ENCODE results near the gene ZBTB26. TPM values are rescaled to one million over a fixed set of nuclear protein-coding genes. Genes with fewer than 3 reads are reported as not detected.

The ZBTB26 gene
- total RNA-seq, 4 donors from 2014 or later = 1.7 to 6.5 (median 2.9) TPM

DNA sequence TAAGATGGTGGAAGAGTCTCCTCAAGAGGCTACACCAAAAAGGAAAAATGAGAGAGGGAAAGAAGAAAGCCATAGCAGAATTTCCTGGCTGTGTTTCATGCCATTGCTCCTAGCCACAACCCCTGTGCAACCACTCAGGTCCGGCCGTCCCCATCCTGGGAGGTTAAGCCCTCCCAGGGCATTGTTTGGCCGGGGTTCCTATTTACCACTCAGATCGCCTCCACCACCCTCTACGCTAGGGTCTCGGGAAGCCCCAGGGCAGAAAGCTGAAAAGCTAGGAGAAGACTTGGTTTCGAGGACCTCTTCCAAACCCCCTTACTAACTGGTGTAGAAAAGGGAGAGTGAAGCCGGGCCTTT, 26.9 kb downstream of the ZBTB26 start:
- no peak for DNase-seq
- peaks cover 12 to 54% (median 12%) of the 10 kb centered on the region in 3 donors for H3K4me1 ChIP-seq

DNA sequence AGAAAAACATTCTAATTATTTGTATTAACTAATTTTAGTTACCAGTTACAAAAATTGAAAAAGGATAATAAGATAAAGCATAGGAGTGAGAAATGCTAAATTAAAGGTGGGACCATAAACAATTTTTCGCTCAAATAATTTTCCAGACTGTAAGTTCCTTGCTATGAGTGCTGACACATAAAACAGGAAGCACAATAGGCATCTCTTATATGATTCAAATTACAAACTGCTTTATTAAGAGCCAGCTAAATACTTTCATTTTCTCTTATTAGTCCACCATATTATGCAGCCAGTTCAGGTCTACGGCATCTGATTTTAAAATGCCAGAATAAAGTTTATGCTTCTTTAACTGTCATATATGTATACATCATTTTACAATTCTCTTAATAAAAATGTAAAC, 30.5 kb downstream of the ZBTB26 start:
- intact Hi-C loops (cut with DNase I) = no loop called here
- peaks cover 0 to 29% (median 0%) of the 10 kb centered on the region in 3 donors for H3K36me3 ChIP-seq
- TF ChIP-seq, protein P1, sequence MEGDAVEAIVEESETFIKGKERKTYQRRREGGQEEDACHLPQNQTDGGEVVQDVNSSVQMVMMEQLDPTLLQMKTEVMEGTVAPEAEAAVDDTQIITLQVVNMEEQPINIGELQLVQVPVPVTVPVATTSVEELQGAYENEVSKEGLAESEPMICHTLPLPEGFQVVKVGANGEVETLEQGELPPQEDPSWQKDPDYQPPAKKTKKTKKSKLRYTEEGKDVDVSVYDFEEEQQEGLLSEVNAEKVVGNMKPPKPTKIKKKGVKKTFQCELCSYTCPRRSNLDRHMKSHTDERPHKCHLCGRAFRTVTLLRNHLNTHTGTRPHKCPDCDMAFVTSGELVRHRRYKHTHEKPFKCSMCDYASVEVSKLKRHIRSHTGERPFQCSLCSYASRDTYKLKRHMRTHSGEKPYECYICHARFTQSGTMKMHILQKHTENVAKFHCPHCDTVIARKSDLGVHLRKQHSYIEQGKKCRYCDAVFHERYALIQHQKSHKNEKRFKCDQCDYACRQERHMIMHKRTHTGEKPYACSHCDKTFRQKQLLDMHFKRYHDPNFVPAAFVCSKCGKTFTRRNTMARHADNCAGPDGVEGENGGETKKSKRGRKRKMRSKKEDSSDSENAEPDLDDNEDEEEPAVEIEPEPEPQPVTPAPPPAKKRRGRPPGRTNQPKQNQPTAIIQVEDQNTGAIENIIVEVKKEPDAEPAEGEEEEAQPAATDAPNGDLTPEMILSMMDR (IDR thresholded peaks at IDR 0.05) = no peak
- TF ChIP-seq POLR2A (IDR thresholded peaks at IDR 0.05) = no peak
- 14 to 21% methylated on average over 2 of the region's 2 CpGs for WGBS, 2 donors
- H3K27ac ChIP-seq = peak overlapping the region in 3 of 4 donors; percentile 4 to 55 (median 35)
- no peaks in the 10 kb centered on the region for H3K27me3 ChIP-seq
- H3K4me1 ChIP-seq = peaks cover 12 to 71% (median 15%) of the 10 kb centered on the region in 3 donors
- H3K9me3 ChIP-seq = no peaks in the 10 kb centered on the region
- H3K4me3 ChIP-seq = peak overlapping the region in 2 of 4 donors; percentile 6 to 28
- no peak for DNase-seq

More for the DNA sequence above, 26.9 kb downstream of the ZBTB26 start:
- H3K9me3 ChIP-seq = no peaks in the 10 kb centered on the region
- H3K27ac ChIP-seq = peak overlapping the region; percentile 94 to 97 (median 95)
- H3K4me3 ChIP-seq = peak overlapping the region; percentile 88 to 92 (median 90)
- intact Hi-C loops (cut with DNase I) = no loop called here
- H3K27me3 ChIP-seq = no peaks in the 10 kb centered on the region
- WGBS, 2 donors = 0% methylated on average over 2 to 4 of the region's 8 CpGs
- TF ChIP-seq, protein P1 (IDR thresholded peaks at IDR 0.05) = no peak
- TF ChIP-seq POLR2A (IDR thresholded peaks at IDR 0.05) = no peak
- peaks cover 0 to 13% (median 0%) of the 10 kb centered on the region in 3 donors for H3K36me3 ChIP-seq

DNA sequence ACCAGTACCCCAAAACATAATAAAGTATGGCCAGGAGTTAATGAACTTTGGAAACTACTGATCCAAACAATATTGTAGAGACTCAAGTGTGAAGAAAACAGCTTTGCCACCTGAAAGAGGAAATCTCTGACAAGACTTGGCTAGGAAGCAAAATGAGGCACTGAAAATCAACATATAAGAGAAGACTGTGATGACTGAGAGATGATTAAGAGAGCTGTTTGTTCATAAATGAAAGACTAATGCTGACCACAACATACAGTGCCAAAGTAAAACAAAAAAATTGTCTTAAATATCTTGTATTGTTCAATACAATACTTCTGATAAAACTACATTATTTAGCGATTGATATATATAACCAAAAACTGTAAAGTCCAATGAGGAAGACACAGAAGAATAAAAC, 33.3 kb downstream of the ZBTB26 start:
- no peak for DNase-seq

DNA sequence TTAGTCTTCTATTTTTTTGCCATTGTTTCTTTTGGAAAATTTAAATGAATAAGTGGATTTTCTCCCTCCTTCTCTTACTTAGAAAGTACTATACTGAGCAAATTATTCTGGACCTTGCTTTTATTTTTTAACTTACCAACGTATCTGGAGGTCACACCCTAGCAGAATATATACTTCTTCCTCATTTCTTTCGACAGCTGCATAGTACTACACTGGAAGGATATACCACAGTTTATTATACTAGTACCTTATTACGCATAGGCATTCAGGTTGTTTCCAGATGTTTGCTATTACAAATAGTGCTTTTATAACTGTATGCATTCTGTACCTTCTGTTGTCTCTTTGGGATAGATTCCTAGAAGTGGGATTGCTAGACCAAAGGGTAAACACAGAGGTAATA, 42.8 kb downstream of the ZBTB26 start:
- Histone ChIP-seq H3K4me1 (no peaks in the 10 kb centered on the region), H3K4me3 (no peak overlapping the region), H3K36me3 (peaks cover 17 to 100% (median 19%) of the 10 kb centered on the region in 3 donors), H3K9me3 (no peaks in the 10 kb centered on the region), H3K27me3 (no peaks in the 10 kb centered on the region), H3K27ac (no peak overlapping the region)
- 60 to 67% methylated on average over 3 of the region's 3 CpGs for WGBS, 2 donors
- no peak for TF ChIP-seq POLR2A (IDR thresholded peaks at IDR 0.05)
- TF ChIP-seq, protein P1 (IDR thresholded peaks at IDR 0.05) = no peak
- intact Hi-C loops (cut with DNase I) = loop anchor here (10.0 kb wide), 1 partner anchor 106 kb away; no protein-coding TSS in a partner anchor
- no peak for DNase-seq

More for the DNA sequence above, 33.3 kb downstream of the ZBTB26 start:
- Histone ChIP-seq H3K27me3 (no peaks in the 10 kb centered on the region), H3K4me3 (no peak overlapping the region), H3K9me3 (no peaks in the 10 kb centered on the region), H3K4me1 (peaks cover 1 to 53% (median 10%) of the 10 kb centered on the region in 3 donors), H3K27ac (no peak overlapping the region), H3K36me3 (peaks cover 0 to 56% (median 19%) of the 10 kb centered on the region in 3 donors)
- TF ChIP-seq, protein P1 (IDR thresholded peaks at IDR 0.05) = no peak
- TF ChIP-seq POLR2A (IDR thresholded peaks at IDR 0.05) = no peak
- intact Hi-C loops (cut with DNase I) = no loop called here
- 95% methylated on average over 1 of the region's 1 CpG for WGBS, 2 donors

DNA sequence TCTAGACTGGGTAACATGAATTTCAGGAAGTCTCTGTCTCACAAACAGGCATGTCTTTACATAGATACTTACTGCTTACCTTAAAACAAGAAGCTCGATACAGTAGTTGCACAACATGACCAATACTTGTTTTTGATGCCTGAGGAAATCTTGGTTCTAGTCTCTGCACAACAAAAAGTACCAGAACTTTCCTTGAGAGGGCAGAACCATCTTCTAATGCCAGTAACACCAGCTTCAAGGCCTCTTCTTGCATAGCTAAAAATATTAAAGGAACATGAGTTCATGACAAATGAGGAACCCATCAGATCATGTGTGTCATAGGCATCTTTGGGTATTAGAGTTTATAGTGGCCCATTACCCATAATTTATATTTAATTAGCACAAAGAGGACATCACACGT, 48.2 kb downstream of the ZBTB26 start:
- Histone ChIP-seq H3K4me1 (no peaks in the 10 kb centered on the region), H3K9me3 (no peaks in the 10 kb centered on the region), H3K27me3 (no peaks in the 10 kb centered on the region), H3K4me3 (no peak overlapping the region), H3K27ac (no peak overlapping the region), H3K36me3 (peaks cover 9 to 100% (median 32%) of the 10 kb centered on the region in 3 donors)
- no peak for TF ChIP-seq POLR2A (IDR thresholded peaks at IDR 0.05)
- TF ChIP-seq, protein P1 (IDR thresholded peaks at IDR 0.05) = no peak
- no peak for DNase-seq
- 76 to 81% methylated on average over 2 of the region's 2 CpGs for whole genome bisulfite sequencing, 2 donors
- intact Hi-C loops (cut with DNase I) = loop anchor here (10.0 kb wide), 1 partner anchor 112 kb away; no protein-coding TSS in a partner anchor

All from esophagus squamous epithelium (tissue), 5 donors.